Mesendoderm (in vitro differentiated cells): ENCODE data around the gene TPGS2.

Experiments
- DNase-seq: peaks from one replicate; pipeline ENCODE4 v3.0.0; 2013
- H2AK5ac ChIP-seq: 2 replicates; pipeline ENCODE4 v1.6.1; 2013; ENCODE audit warnings: low read length, inconsistent platforms
- H2BK120ac ChIP-seq: 2 replicates; pipeline ENCODE4 v1.6.1; 2013; ENCODE audit warnings: low read depth, mild to moderate bottlenecking, low read length, moderate library complexity, mixed read lengths
- H2BK15ac ChIP-seq: replicated peaks from 2 replicates; pipeline ENCODE4 v1.6.1; 2013; ENCODE audit warnings: low read depth, mild to moderate bottlenecking, moderate library complexity
- H2BK5ac ChIP-seq: 2 replicates; pipeline ENCODE4 v1.6.1; 2013; ENCODE audit warnings: low read length, inconsistent platforms
- H3K18ac ChIP-seq: 2 replicates; pipeline ENCODE4 v1.6.1; 2013; ENCODE audit warnings: mild to moderate bottlenecking, low read length, mixed read lengths
- H3K23ac ChIP-seq: one replicate; pipeline ENCODE4 v1.6.1; 2013; ENCODE audit warnings: low read length
- H3K27ac ChIP-seq: 2 replicates; pipeline ENCODE4 v1.5.1; 2013; ENCODE audit warnings: low read depth, mild to moderate bottlenecking, inconsistent platforms, low read length, moderate library complexity
- H3K27me3 ChIP-seq: 2 replicates; pipeline ENCODE4 v1.6.1; 2013; ENCODE audit warnings: low read length, control low read depth, mild to moderate bottlenecking, inconsistent platforms; ENCODE audit not compliant: insufficient read depth, poor library complexity
- H3K36me3 ChIP-seq: 2 replicates; pipeline ENCODE4 v1.6.1; 2013; ENCODE audit warnings: low read length, inconsistent platforms; ENCODE audit not compliant: control insufficient read depth, insufficient read depth
- H3K4ac ChIP-seq: one replicate; pipeline ENCODE4 v1.6.1; 2013; ENCODE audit warnings: low read depth, mild to moderate bottlenecking, low read length, moderate library complexity
- H3K4me1 ChIP-seq: 2 replicates; pipeline ENCODE4 v1.6.1; 2013; ENCODE audit warnings: low read depth, low read length, inconsistent platforms; ENCODE audit not compliant: control insufficient read depth
- H3K4me2 ChIP-seq: 2 replicates; pipeline ENCODE4 v1.6.1; 2013; ENCODE audit warnings: low read length
- H3K4me3 ChIP-seq: 2 replicates; pipeline ENCODE4 v1.5.1; 2013; ENCODE audit warnings: mild to moderate bottlenecking, low read length
- H3K56ac ChIP-seq: one replicate; pipeline ENCODE4 v1.6.1; 2013; ENCODE audit warnings: low read length
- H3K79me1 ChIP-seq: 2 replicates; pipeline ENCODE4 v1.6.1; 2013; ENCODE audit warnings: low read length, inconsistent platforms
- H3K79me2 ChIP-seq: 2 replicates; pipeline ENCODE4 v1.6.1; 2013; ENCODE audit warnings: mild to moderate bottlenecking, low read length; ENCODE audit not compliant: control insufficient read depth, insufficient read depth
- H3K9ac ChIP-seq: 2 replicates; pipeline ENCODE4 v1.6.1; 2013; ENCODE audit warnings: low read length, inconsistent platforms
- H4K5ac ChIP-seq: one replicate; pipeline ENCODE4 v1.6.1; 2013; ENCODE audit warnings: low read length
- H4K8ac ChIP-seq: one replicate; pipeline ENCODE4 v1.6.1; 2013; ENCODE audit warnings: low read depth, mild to moderate bottlenecking, control low read depth, low read length, moderate library complexity
- WGBS: extraction: QIAGEN DNeasy Blood & Tissue Kit; methylation state at CpG from one replicate; pipeline ENCODE4 v1.1.7; 2013; ENCODE audit warnings: low lambda C conversion rate, missing lambda C conversion rate; ENCODE audit not compliant: insufficient coverage; ENCODE audit errors: extremely low coverage; 5-methylcytosine and 5-hydroxymethylcytosine counted together

The TPGS2 gene

DNA sequence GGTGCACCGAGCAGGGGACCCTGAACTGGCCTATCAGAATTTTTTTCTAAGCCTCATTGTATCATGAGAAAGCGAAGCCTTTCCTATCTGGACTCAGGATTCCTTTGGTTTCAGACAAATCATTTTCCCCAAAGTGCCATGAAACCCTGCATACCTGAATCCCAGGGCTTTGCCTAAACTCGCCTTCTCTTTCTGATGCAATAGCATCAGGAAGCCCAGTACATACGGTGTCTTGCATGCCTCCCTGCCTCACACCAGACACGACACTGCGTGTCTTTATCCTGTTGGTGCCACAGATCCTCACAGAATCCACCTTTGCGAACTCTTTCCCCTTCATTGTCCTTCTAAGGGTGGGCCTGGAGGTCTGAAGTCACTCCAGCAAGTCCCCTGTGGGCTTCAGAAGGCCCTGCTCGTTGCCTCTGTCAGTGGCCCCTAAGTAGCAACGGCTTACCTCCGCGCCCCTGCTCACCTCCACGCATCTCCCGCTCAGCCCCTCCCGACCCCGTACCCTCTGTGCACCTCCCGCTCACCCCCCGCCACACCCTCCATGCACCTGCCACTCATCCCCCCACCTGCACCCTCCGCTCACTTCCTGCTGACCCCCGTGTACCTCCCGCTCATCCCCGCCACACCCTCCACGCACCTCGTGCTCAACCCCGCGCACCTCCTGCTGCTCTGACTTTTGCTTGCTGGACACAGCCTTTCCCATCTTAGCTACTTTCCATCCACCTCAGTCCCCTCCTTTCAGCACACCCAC is 83.4 kb downstream of the TPGS2 start:
- H2BK5ac ChIP-seq, result no peak overlapping the region
- no peak overlapping the region for H3K4me3 ChIP-seq
- H3K23ac ChIP-seq, result no peak overlapping the region
- no peak overlapping the region for H3K4me2 ChIP-seq
- H4K8ac ChIP-seq, result no peak overlapping the region
- no peak overlapping the region for H2BK15ac ChIP-seq
- no CpG with 5 or more reads among the region's 25 CpGs for WGBS
- H3K27ac ChIP-seq, result no peak overlapping the region
- H2AK5ac ChIP-seq, result no peak overlapping the region
- no peak overlapping the region for H3K4ac ChIP-seq
- H4K5ac ChIP-seq, result no peak overlapping the region
- H3K79me2 ChIP-seq, result no peaks in the 10 kb centered on the region
- no peaks in the 10 kb centered on the region for H3K4me1 ChIP-seq
- DNase-seq, result no peak
- H3K36me3 ChIP-seq, result no peaks in the 10 kb centered on the region
- no peak overlapping the region for H3K9ac ChIP-seq
- no peak overlapping the region for H3K18ac ChIP-seq
- H2BK120ac ChIP-seq, result no peak overlapping the region
- no peaks in the 10 kb centered on the region for H3K27me3 ChIP-seq
- no peaks in the 10 kb centered on the region for H3K79me1 ChIP-seq
- H3K56ac ChIP-seq, result no peak overlapping the region

DNA sequence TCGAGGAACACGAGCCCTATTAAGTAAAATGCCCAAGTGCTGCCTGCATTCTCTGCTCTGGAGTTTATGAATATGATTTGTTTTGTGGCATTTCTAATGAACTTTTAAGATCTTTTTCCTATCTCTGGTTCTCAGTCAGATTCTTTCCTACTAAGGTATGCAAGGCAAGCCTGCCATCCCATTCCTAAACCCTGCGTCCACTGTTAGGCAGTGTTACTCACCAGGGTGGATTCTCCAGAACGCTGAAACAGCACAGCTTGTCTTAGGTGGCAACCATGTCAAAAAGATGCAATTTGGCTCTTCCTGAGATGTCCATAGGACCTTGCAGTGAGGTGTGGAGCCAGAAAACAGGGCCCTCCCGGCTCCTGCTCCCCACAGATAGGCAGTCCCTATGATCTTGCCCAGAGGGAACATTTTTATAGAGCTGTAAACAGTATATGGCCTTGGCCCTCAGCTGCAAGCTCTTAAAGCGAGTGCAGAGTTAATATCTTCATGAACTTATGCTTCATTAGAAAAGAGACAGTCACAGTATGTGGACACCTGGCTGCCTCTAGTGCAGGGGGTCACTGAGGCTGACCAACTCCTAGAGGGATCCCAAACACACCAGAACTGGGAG is 84.4 kb downstream of the TPGS2 start:
- Histone ChIP-seq H2AK5ac (no peak overlapping the region), H3K9ac (no peak overlapping the region), H3K18ac (no peak overlapping the region), H4K5ac (no peak overlapping the region), H3K79me1 (no peaks in the 10 kb centered on the region), H3K23ac (no peak overlapping the region), H4K8ac (no peak overlapping the region), H2BK15ac (no peak overlapping the region), H2BK120ac (no peak overlapping the region), H3K36me3 (no peaks in the 10 kb centered on the region), H3K27ac (no peak overlapping the region), H3K56ac (no peak overlapping the region), H3K4me2 (no peak overlapping the region), H3K4ac (no peak overlapping the region), H3K79me2 (no peaks in the 10 kb centered on the region), H3K27me3 (no peaks in the 10 kb centered on the region), H3K4me3 (no peak overlapping the region), H2BK5ac (no peak overlapping the region), H3K4me1 (no peaks in the 10 kb centered on the region)
- WGBS, result no CpG with 5 or more reads among the region's 6 CpGs
- DNase-seq, result no peak
